ENCODE data around the gene GPNMB. TPM values are rescaled to one million over a fixed set of nuclear protein-coding genes. Genes with fewer than 3 reads are reported as not detected.

GPNMB gene
- total RNA-seq, 4 donors from 2014 or later, result 62.0 to 803 (median 261) TPM

GRCh38 chr7:23230641-23231101 lies 15.9 kb upstream of the GPNMB start:
- TF ChIP-seq CTCF (IDR thresholded peaks at IDR 0.05; ENCODE audit: low read depth), result no peak

GRCh38 chr7:23232966-23233365 lies 13.6 kb upstream of the GPNMB start:
- no peak for TF ChIP-seq CTCF (IDR thresholded peaks at IDR 0.05; ENCODE audit: low read depth)

GRCh38 chr7:23234569-23235296 lies 11.8 kb upstream of the GPNMB start:
- no peak for TF ChIP-seq CTCF (IDR thresholded peaks at IDR 0.05; ENCODE audit: low read depth)

GRCh38 chr7:23235813-23236221 lies 10.8 kb upstream of the GPNMB start:
- no peak for TF ChIP-seq CTCF (IDR thresholded peaks at IDR 0.05; ENCODE audit: low read depth)

- TF ChIP-seq CTCF (IDR thresholded peaks at IDR 0.05; ENCODE audit: low read depth), result no peak
Measured at GRCh38 chr7:23237000-23237399, 9.6 kb upstream of the GPNMB start.

- no peak for TF ChIP-seq CTCF (IDR thresholded peaks at IDR 0.05; ENCODE audit: low read depth)
Measured at GRCh38 chr7:23238983-23239652, 7.5 kb upstream of the GPNMB start.

- TF ChIP-seq CTCF (IDR thresholded peaks at IDR 0.05; ENCODE audit: low read depth), result no peak
Measured at GRCh38 chr7:23239698-23240097, 6.9 kb upstream of the GPNMB start.

Measured in subcutaneous adipose tissue (tissue), 4 donors.